GM12892 (cell line): Measurements from ENCODE around the gene OR2B2.

Experiments
- POLR2A ChIP-seq: IDR thresholded peaks from 2 replicates; pipeline ENCODE4 v1.6.1; 2011; ENCODE audit warnings: low read depth, low read length, control low read depth
- POLR2AphosphoS5 ChIP-seq: IDR thresholded peaks from 2 replicates; pipeline ENCODE4 v1.6.1; 2011; ENCODE audit warnings: low read depth, low read length, control low read depth
- TAF1 ChIP-seq: IDR thresholded peaks from 2 replicates; pipeline ENCODE4 v1.6.1; 2011; ENCODE audit warnings: low read depth, mild to moderate bottlenecking, control low read depth, low read length, borderline replicate concordance

GRCh38 chr6:27908017-27908416 lies 4.2 kb downstream of the OR2B2 start:
- TF ChIP-seq POLR2AphosphoS5 (no peak), POLR2A (no peak), TAF1 (no peak)
